ENCODE measurements around the gene PHKG2. TPM values are rescaled to one million over a fixed set of nuclear protein-coding genes. Genes with fewer than 3 reads are reported as not detected.

The PHKG2 gene
- total RNA-seq, 1 donor from 2014 or later = 15.6 TPM

GRCh38 chr16:30779596-30779995 lies 31.4 kb downstream of the PHKG2 start:
- H3K27ac ChIP-seq (replicated peaks) = peak overlapping the region; percentile 97
- no peak overlapping the region for H3K4me3 ChIP-seq
- H3K9me3 ChIP-seq (replicated peaks) = no peaks in the 10 kb centered on the region
- H3K4me1 ChIP-seq = peaks cover 41% of the 10 kb centered on the region
- intact Hi-C loops (cut with micrococcal nuclease) = no loop called here
- no peaks in the 10 kb centered on the region for H3K27me3 ChIP-seq (ENCODE audit: low read depth)
- H3K36me3 ChIP-seq = peaks cover 30% of the 10 kb centered on the region
- DNase-seq = no peak
- TF ChIP-seq CTCF (IDR thresholded peaks at IDR 0.05; ENCODE audit: borderline replicate concordance) = no peak

GRCh38 chr16:30780021-30780420 lies 31.8 kb downstream of the PHKG2 start:
- H3K4me3 ChIP-seq = no peak overlapping the region
- DNase-seq = no peak
- no peaks in the 10 kb centered on the region for H3K27me3 ChIP-seq (ENCODE audit: low read depth)
- no peak for TF ChIP-seq CTCF (IDR thresholded peaks at IDR 0.05; ENCODE audit: borderline replicate concordance)
- peaks cover 30% of the 10 kb centered on the region for H3K36me3 ChIP-seq
- peaks cover 41% of the 10 kb centered on the region for H3K4me1 ChIP-seq
- intact Hi-C loops (cut with micrococcal nuclease) = no loop called here
- no peaks in the 10 kb centered on the region for H3K9me3 ChIP-seq (replicated peaks)
- no peak overlapping the region for H3K27ac ChIP-seq (replicated peaks)

- no peak for DNase-seq
- intact Hi-C loops (cut with micrococcal nuclease) = no loop called here
- TF ChIP-seq CTCF (IDR thresholded peaks at IDR 0.05; ENCODE audit: borderline replicate concordance) = no peak
- Histone ChIP-seq H3K9me3 (replicated peaks) (no peaks in the 10 kb centered on the region), H3K27ac (replicated peaks) (no peak overlapping the region), H3K4me1 (peaks cover 41% of the 10 kb centered on the region), H3K27me3 (ENCODE audit: low read depth) (no peaks in the 10 kb centered on the region), H3K4me3 (no peak overlapping the region), H3K36me3 (peaks cover 30% of the 10 kb centered on the region)
Measured at GRCh38 chr16:30780549-30780948, 32.3 kb downstream of the PHKG2 start.

GRCh38 chr16:30782486-30783279 lies 34.5 kb downstream of the PHKG2 start:
- no peak for TF ChIP-seq CTCF (IDR thresholded peaks at IDR 0.05; ENCODE audit: borderline replicate concordance)
- H3K4me3 ChIP-seq = no peak overlapping the region
- H3K9me3 ChIP-seq (replicated peaks) = no peaks in the 10 kb centered on the region
- no peak for DNase-seq
- H3K4me1 ChIP-seq = peaks cover 41% of the 10 kb centered on the region
- no peaks in the 10 kb centered on the region for H3K27me3 ChIP-seq (ENCODE audit: low read depth)
- H3K27ac ChIP-seq (replicated peaks) = no peak overlapping the region
- H3K36me3 ChIP-seq = peaks cover 30% of the 10 kb centered on the region
- intact Hi-C loops (cut with micrococcal nuclease) = no loop called here

- no peak for TF ChIP-seq CTCF (IDR thresholded peaks at IDR 0.05; ENCODE audit: borderline replicate concordance)
- H3K9me3 ChIP-seq (replicated peaks) = no peaks in the 10 kb centered on the region
- no peak overlapping the region for H3K27ac ChIP-seq (replicated peaks)
- H3K36me3 ChIP-seq = peaks cover 30% of the 10 kb centered on the region
- no peaks in the 10 kb centered on the region for H3K27me3 ChIP-seq (ENCODE audit: low read depth)
- intact Hi-C loops (cut with micrococcal nuclease) = no loop called here
- DNase-seq = no peak
- H3K4me3 ChIP-seq = no peak overlapping the region
- H3K4me1 ChIP-seq = peaks cover 40% of the 10 kb centered on the region
Measured at GRCh38 chr16:30783280-30784109, 35.3 kb downstream of the PHKG2 start.

All from left ventricle myocardium inferior (tissue), 1 donor.